SK-N-SH treated with all-trans-retinoic acid at 6 μM for 48 hours (cell line): Measurements from ENCODE around the gene LGMN.

ENCODE experiments used
- ATAC-seq: fragments of 200-7000 bp; cut with Tn5 transposase; 3 replicates; pipeline ENCODE4 v1.9.1; 2020; ENCODE audit warnings: mild to moderate bottlenecking, moderate library complexity
- ARNTL ChIP-seq: fragments of 450-650 bp; formaldehyde crosslinking; IDR thresholded peaks from 2 replicates; pipeline ENCODE4 v1.5.0; 2020; ENCODE audit warnings: low read depth, mild to moderate bottlenecking, moderate library complexity, borderline replicate concordance
- BACH2 ChIP-seq: fragments of 250-450 bp; sonication (Bioruptor Pico); IDR thresholded peaks from 2 replicates; pipeline ENCODE4 v1.9.0; 2021; ENCODE audit warnings: mild to moderate bottlenecking, borderline replicate concordance
- CREB5 ChIP-seq: fragments of 250-450 bp; sonication (Bioruptor Pico); IDR thresholded peaks from 2 replicates; pipeline ENCODE4 v1.5.1; 2020; ENCODE audit warnings: low read depth, mild to moderate bottlenecking, moderate library complexity
- CSDC2 ChIP-seq: fragments of 250-450 bp; sonication (Bioruptor Pico); IDR thresholded peaks from 2 replicates; pipeline ENCODE4 v1.5.0; 2020; ENCODE audit warnings: mild to moderate bottlenecking, moderate library complexity
- ESRRG ChIP-seq: fragments of 250-450 bp; sonication (Bioruptor Pico); IDR thresholded peaks from 2 replicates; pipeline ENCODE4 v1.6.1; 2021; ENCODE audit warnings: mild to moderate bottlenecking
- GLIS3 ChIP-seq: fragments of 250-450 bp; sonication (Bioruptor Pico); IDR thresholded peaks from 2 replicates; pipeline ENCODE4 v1.5.0; 2020; ENCODE audit warnings: mild to moderate bottlenecking, moderate library complexity
- ISL1 ChIP-seq: fragments of 250-450 bp; sonication (Bioruptor Pico); IDR thresholded peaks from 2 replicates; pipeline ENCODE4 v2.1.2; 2022; ENCODE audit warnings: mild to moderate bottlenecking, moderate library complexity
- OSR1 ChIP-seq: fragments of 250-450 bp; sonication (Bioruptor Pico); IDR thresholded peaks from 2 replicates; pipeline ENCODE4 v1.8.0; 2022; ENCODE audit warnings: moderate library complexity, mild to moderate bottlenecking, inconsistent platforms
- PPARA ChIP-seq: fragments of 250-450 bp; sonication (Bioruptor Pico); IDR thresholded peaks from 2 replicates; pipeline ENCODE4 v1.5.0; 2020; ENCODE audit warnings: mild to moderate bottlenecking, borderline replicate concordance
- SNAI2 ChIP-seq: fragments of 250-450 bp; sonication (Bioruptor Pico); IDR thresholded peaks from 2 replicates; pipeline ENCODE4 v1.5.0; 2020; ENCODE audit warnings: mild to moderate bottlenecking, moderate library complexity
- TOX ChIP-seq: fragments of 250-450 bp; sonication (Bioruptor Pico); IDR thresholded peaks from 2 replicates; pipeline ENCODE4 v1.8.0; 2021; ENCODE audit warnings: mild to moderate bottlenecking, moderate library complexity, borderline replicate concordance
- TSHZ2 ChIP-seq: fragments of 250-450 bp; sonication (Bioruptor Pico); IDR thresholded peaks from 2 replicates; pipeline ENCODE4 v1.5.0; 2020; ENCODE audit warnings: mild to moderate bottlenecking, moderate library complexity
- ZC3H10 ChIP-seq: fragments of 250-450 bp; sonication (Bioruptor Pico); IDR thresholded peaks from 2 replicates; pipeline ENCODE4 v1.5.1; 2021; ENCODE audit warnings: mild to moderate bottlenecking, moderate library complexity
- ZFP3 ChIP-seq: fragments of 250-450 bp; sonication (Bioruptor Pico); IDR thresholded peaks from 2 replicates; pipeline ENCODE4 v1.5.0; 2020; ENCODE audit warnings: mild to moderate bottlenecking, moderate library complexity
- ZFP30 ChIP-seq: fragments of 450-650 bp; formaldehyde crosslinking; IDR thresholded peaks from 2 replicates; pipeline ENCODE4 v1.5.0; 2022; ENCODE audit warnings: mild to moderate bottlenecking, moderate library complexity
- ZNF565 ChIP-seq: fragments of 450-650 bp; formaldehyde crosslinking; conservative IDR thresholded peaks from 2 replicates; pipeline ENCODE4 v1.5.0; 2020; ENCODE audit warnings: low read depth, mild to moderate bottlenecking, moderate library complexity
- ZNF70 ChIP-seq: fragments of 450-650 bp; formaldehyde crosslinking; IDR thresholded peaks from 2 replicates; pipeline ENCODE4 v1.5.0; 2020; ENCODE audit warnings: mild to moderate bottlenecking, moderate library complexity
- ZNF8 ChIP-seq: fragments of 450-650 bp; formaldehyde crosslinking; IDR thresholded peaks from 2 replicates; pipeline ENCODE4 v1.5.0; 2020; ENCODE audit warnings: mild to moderate bottlenecking, moderate library complexity
- TF ChIP-seq, protein P1 (sequence below): fragments of 250-450 bp; sonication (Bioruptor Pico); IDR thresholded peaks from 2 replicates; pipeline ENCODE4 v1.8.0; 2020; ENCODE audit warnings: mild to moderate bottlenecking, moderate library complexity, borderline replicate concordance
- TF ChIP-seq, protein P2 (sequence below): fragments of 250-450 bp; sonication (Bioruptor Pico); IDR thresholded peaks from 2 replicates; pipeline ENCODE4 v1.5.1; 2021; ENCODE audit warnings: mild to moderate bottlenecking, moderate library complexity

LGMN gene

DNA sequence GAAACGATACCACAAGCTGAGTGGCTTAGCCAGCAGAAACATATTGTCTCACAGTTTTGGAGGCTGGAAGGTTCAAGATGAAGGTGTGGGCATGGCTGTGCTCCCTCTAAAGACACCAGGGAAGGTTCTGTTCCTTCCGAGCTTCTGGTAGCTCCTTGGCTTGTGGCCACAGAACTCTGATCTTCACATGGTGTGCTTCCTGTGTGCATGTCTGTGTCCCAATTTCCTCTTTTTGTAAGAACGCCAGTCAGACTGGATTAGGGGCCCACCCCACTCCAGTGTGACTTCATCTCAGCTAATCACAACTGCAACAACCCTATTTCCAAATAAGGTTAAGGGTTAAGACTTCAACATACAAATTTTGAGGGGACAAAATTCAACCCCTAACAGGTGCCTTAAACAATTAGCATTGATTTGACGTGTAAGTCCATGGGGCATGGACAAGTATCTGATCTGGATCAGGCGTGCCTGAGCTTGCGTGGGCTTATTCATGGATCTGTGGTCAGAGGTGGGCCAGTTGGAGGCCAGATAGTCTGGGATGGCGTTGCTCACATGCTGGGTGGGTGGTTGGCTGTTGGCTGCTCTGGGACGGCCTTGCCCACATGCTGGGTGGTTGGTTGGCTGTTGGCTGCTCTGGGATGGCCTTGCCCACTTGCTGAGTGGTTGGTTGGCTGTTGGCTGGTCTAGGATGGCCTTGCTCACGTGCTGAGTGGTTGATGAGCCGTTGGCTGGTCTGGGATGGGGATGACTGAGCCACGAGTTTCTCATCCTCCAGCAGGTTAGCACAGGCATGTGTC is 88.5 kb downstream of the LGMN start:
- ATAC-seq: no peak

GRCh38 chr14:92658684-92659083 is 89.7 kb downstream of the LGMN start:
- ATAC-seq: no peak

More for the DNA sequence above, 88.5 kb downstream of the LGMN start:
- no peak for TF ChIP-seq ISL1 (CRISPR knock-in tag)
- no peak for TF ChIP-seq OSR1
- TF ChIP-seq TSHZ2 (CRISPR knock-in tag): no peak
- TF ChIP-seq ZNF8 (CRISPR knock-in tag): no peak
- no peak for TF ChIP-seq ESRRG (CRISPR knock-in tag)
- TF ChIP-seq, protein P1, sequence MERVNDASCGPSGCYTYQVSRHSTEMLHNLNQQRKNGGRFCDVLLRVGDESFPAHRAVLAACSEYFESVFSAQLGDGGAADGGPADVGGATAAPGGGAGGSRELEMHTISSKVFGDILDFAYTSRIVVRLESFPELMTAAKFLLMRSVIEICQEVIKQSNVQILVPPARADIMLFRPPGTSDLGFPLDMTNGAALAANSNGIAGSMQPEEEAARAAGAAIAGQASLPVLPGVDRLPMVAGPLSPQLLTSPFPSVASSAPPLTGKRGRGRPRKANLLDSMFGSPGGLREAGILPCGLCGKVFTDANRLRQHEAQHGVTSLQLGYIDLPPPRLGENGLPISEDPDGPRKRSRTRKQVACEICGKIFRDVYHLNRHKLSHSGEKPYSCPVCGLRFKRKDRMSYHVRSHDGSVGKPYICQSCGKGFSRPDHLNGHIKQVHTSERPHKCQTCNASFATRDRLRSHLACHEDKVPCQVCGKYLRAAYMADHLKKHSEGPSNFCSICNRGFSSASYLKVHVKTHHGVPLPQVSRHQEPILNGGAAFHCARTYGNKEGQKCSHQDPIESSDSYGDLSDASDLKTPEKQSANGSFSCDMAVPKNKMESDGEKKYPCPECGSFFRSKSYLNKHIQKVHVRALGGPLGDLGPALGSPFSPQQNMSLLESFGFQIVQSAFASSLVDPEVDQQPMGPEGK: no peak
- no peak for TF ChIP-seq ZNF565 (CRISPR knock-in tag)
- no peak for TF ChIP-seq CREB5 (CRISPR knock-in tag)
- TF ChIP-seq ZFP3 (CRISPR knock-in tag): no peak
- TF ChIP-seq CSDC2 (CRISPR knock-in tag): no peak
- no peak for TF ChIP-seq SNAI2
- no peak for TF ChIP-seq BACH2
- TF ChIP-seq GLIS3 (CRISPR knock-in tag): no peak
- TF ChIP-seq ARNTL (CRISPR knock-in tag): no peak
- TF ChIP-seq, all 23 proteins: peak for 0

GRCh38 chr14:92658160-92658559 is 90.3 kb downstream of the LGMN start:
- ATAC-seq: no peak
- no peak for TF ChIP-seq ZNF8 (CRISPR knock-in tag)
- TF ChIP-seq, protein P1: no peak
- TF ChIP-seq SNAI2: no peak
- no peak for TF ChIP-seq ZFP30 (CRISPR knock-in tag)
- no peak for TF ChIP-seq ZNF70
- TF ChIP-seq, protein P2, sequence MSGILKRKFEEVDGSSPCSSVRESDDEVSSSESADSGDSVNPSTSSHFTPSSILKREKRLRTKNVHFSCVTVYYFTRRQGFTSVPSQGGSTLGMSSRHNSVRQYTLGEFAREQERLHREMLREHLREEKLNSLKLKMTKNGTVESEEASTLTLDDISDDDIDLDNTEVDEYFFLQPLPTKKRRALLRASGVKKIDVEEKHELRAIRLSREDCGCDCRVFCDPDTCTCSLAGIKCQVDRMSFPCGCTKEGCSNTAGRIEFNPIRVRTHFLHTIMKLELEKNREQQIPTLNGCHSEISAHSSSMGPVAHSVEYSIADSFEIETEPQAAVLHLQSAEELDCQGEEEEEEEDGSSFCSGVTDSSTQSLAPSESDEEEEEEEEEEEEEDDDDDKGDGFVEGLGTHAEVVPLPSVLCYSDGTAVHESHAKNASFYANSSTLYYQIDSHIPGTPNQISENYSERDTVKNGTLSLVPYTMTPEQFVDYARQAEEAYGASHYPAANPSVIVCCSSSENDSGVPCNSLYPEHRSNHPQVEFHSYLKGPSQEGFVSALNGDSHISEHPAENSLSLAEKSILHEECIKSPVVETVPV (CRISPR knock-in tag): no peak
- TF ChIP-seq BACH2: no peak
- TF ChIP-seq CREB5 (CRISPR knock-in tag): no peak
- no peak for TF ChIP-seq ZNF565 (CRISPR knock-in tag)
- no peak for TF ChIP-seq ARNTL (CRISPR knock-in tag)
- TF ChIP-seq ESRRG (CRISPR knock-in tag): no peak
- TF ChIP-seq TOX (CRISPR knock-in tag): no peak

More at GRCh38 chr14:92658684-92659083, 89.7 kb downstream of the LGMN start:
- TF ChIP-seq ZFP30 (CRISPR knock-in tag) (no peak), GLIS3 (CRISPR knock-in tag) (no peak), ARNTL (CRISPR knock-in tag) (no peak), ZC3H10 (no peak), PPARA (no peak), ISL1 (CRISPR knock-in tag) (no peak), CREB5 (CRISPR knock-in tag) (no peak)
